HG02588 (cell line): ENCODE measurements around the gene CD69.

Experiments used
- ATAC-seq: cut with Tn5 transposase; IDR thresholded peaks from one replicate; pipeline ENCODE4 v1.9.1; 2021; ENCODE audit warnings: mild to moderate bottlenecking, moderate library complexity; ENCODE audit not compliant: unreplicated experiment

CD69 gene

GRCh38 chr12:9760699-9761418, at the start of gene CD69:
Gene CD69 (minus strand): TSS chr12:9760901. CDS start chr12:9760820, 81 bp downstream.
- peak; percentile 33 for ATAC-seq

- ATAC-seq: no peak
These were observed 49.2 kb upstream of the CD69 start for GRCh38 chr12:9809866-9810265.

GRCh38 chr12:9809338-9809737, 48.6 kb upstream of the CD69 start:
- ATAC-seq: no peak

GRCh38 chr12:9808504-9808903, 47.8 kb upstream of the CD69 start:
- ATAC-seq: no peak

GRCh38 chr12:9806714-9807113, 46.0 kb upstream of the CD69 start:
- no peak for ATAC-seq

- no peak for ATAC-seq
These were observed 45.2 kb upstream of the CD69 start for GRCh38 chr12:9805883-9806282.

- ATAC-seq: no peak
These were observed 39.3 kb upstream of the CD69 start for GRCh38 chr12:9799961-9800360.

- ATAC-seq: peak; percentile 97
These were observed 37.3 kb upstream of the CD69 start for GRCh38 chr12:9797722-9798619.

GRCh38 chr12:9796971-9797370, 36.3 kb upstream of the CD69 start:
- ATAC-seq: no peak

GRCh38 chr12:9796346-9796745, 35.6 kb upstream of the CD69 start:
- no peak for ATAC-seq

- ATAC-seq: no peak
These were observed 35.2 kb upstream of the CD69 start for GRCh38 chr12:9795945-9796344.

- ATAC-seq: no peak
These were observed 33.9 kb upstream of the CD69 start for GRCh38 chr12:9794484-9795093.

- ATAC-seq: no peak
These were observed 33.2 kb upstream of the CD69 start for GRCh38 chr12:9793779-9794395.

- ATAC-seq: no peak
These were observed 32.4 kb upstream of the CD69 start for GRCh38 chr12:9792961-9793617.

- no peak for ATAC-seq
These were observed 31.6 kb upstream of the CD69 start for GRCh38 chr12:9792185-9792900.

GRCh38 chr12:9786726-9787717, 26.3 kb upstream of the CD69 start:
- no peak for ATAC-seq

GRCh38 chr12:9784816-9785215, 24.1 kb upstream of the CD69 start:
- ATAC-seq: no peak

- ATAC-seq: no peak
These were observed 23.6 kb upstream of the CD69 start for GRCh38 chr12:9784326-9784725.
